K562 (cell line): ENCODE data around the gene CISTR. TPM values are rescaled to one million over a fixed set of nuclear protein-coding genes. Genes with fewer than 3 reads are reported as not detected.

Source experiments
- ATAC-seq: fragments of 200-7000 bp; cut with Tn5 transposase; 3 replicates; pipeline ENCODE4 v1.9.1; 2020; ENCODE audit warnings: moderate library complexity
- BruUV-seq: library from RNA; stranded (reverse); fragments of 400-500 nt; replicated peaks from 2 replicates; lab custom pipeline; 2021; lab: Mats Ljungman, UMichigan
- CTCF ChIA-PET: fragments of 300-600 bp; formaldehyde crosslinking; extraction: SDS; loops from one replicate; lab custom pipeline; 2021; ENCODE audit warnings: low intra/inter-chr PET ratio; lab: Yijun Ruan, JAX
- POLR2A ChIA-PET: fragments of 300-600, 350-650 bp; sonication (Branson Sonifier 250); formaldehyde crosslinking; extraction: SDS; loops from one replicate; lab custom pipeline; 2021; ENCODE audit warnings: antibody characterized with exemption, inconsistent platforms; lab: Yijun Ruan, JAX
- DNase-seq, 4 experiments: peaks; one replicate each; pipeline versions ENCODE4 v3.0.0 to v3.0.0-alpha.2; 2011 to 2018; ENCODE audit warnings: low spot score in 3 of 4, mixed read lengths in 3 of 4; ENCODE audit errors: extremely low read depth in 1 of 4
- FAIRE-seq: peaks from 2 replicates; lab custom pipeline; 2011; peaks lifted over from hg19 to GRCh38; lab: Jason Lieb, UNC
- H2AFZ ChIP-seq: 2 replicates; pipeline ENCODE4 v1.6.0; 2011; ENCODE audit warnings: low read depth, low read length, control low read depth, inconsistent platforms
- H3K27ac ChIP-seq: fragments of 200-600 bp; 3 replicates; pipeline ENCODE4 v1.8.0; 2011; ENCODE audit warnings: low read depth, mild to moderate bottlenecking, control low read depth, inconsistent platforms, low read length, moderate library complexity, mixed read lengths; ENCODE audit errors: extremely low read depth
- H3K27me3 ChIP-seq, 2 experiments: fragments of 300-600 bp in 1 of 2; 2 replicates in 1 of 2; 3 replicates in 1 of 2; pipeline versions ENCODE4 v1.6.0 to v1.8.0; 2011; ENCODE audit warnings: inconsistent platforms in 2 of 2, low read length in 2 of 2, mild to moderate bottlenecking in 1 of 2, mixed read lengths in 1 of 2, moderate library complexity in 1 of 2; ENCODE audit not compliant: control insufficient read depth in 2 of 2, insufficient read depth in 2 of 2
- H3K36me3 ChIP-seq: fragments of 300-600 bp; 3 replicates; pipeline ENCODE4 v1.8.0; 2011; ENCODE audit warnings: mild to moderate bottlenecking, low read length, inconsistent platforms; ENCODE audit not compliant: control insufficient read depth, insufficient read depth
- H3K4me1 ChIP-seq, 2 experiments: fragments of 200-600 bp in 1 of 2; replicated peaks in 1 of 2; 2 replicates in 1 of 2; 3 replicates in 1 of 2; pipeline versions ENCODE4 v1.5.1 to v1.8.0; 2011; ENCODE audit warnings: inconsistent platforms in 2 of 2, low read length in 2 of 2, mild to moderate bottlenecking in 1 of 2, mixed read lengths in 1 of 2, moderate library complexity in 1 of 2; ENCODE audit not compliant: control insufficient read depth in 2 of 2, insufficient read depth in 2 of 2
- H3K4me2 ChIP-seq: 2 replicates; pipeline ENCODE4 v1.6.1; 2011; ENCODE audit warnings: low read length, control low read depth, inconsistent platforms, mixed read lengths; ENCODE audit not compliant: insufficient read depth
- H3K4me3 ChIP-seq: fragments of 200-600 bp; sonication (generic), shearing (Covaris generic); 2 replicates; pipeline ENCODE4 v1.5.1; 2016; ENCODE audit warnings: control low read depth, inconsistent platforms
- H3K79me2 ChIP-seq: fragments of 200-600 bp; 3 replicates; pipeline ENCODE4 v1.8.0; 2011; ENCODE audit warnings: low read length, inconsistent platforms; ENCODE audit not compliant: control insufficient read depth, insufficient read depth
- H3K9ac ChIP-seq, 2 experiments: 2 replicates each; pipeline versions ENCODE4 v1.6.0 to v1.6.1; 2011; ENCODE audit warnings: low read depth in 2 of 2, low read length in 2 of 2, control low read depth in 1 of 2, inconsistent platforms in 1 of 2, mild to moderate bottlenecking in 1 of 2, mixed read lengths in 1 of 2; ENCODE audit not compliant: insufficient read depth in 1 of 2
- H3K9me1 ChIP-seq: one replicate; pipeline ENCODE4 v1.6.0; 2011; ENCODE audit warnings: inconsistent platforms, mild to moderate bottlenecking, low read length, moderate library complexity; ENCODE audit not compliant: control insufficient read depth, insufficient read depth
- H3K9me3 ChIP-seq: replicated peaks from 2 replicates; pipeline ENCODE4 v1.5.1; 2011; ENCODE audit warnings: low read depth, low read length, inconsistent platforms; ENCODE audit not compliant: control insufficient read depth, insufficient read depth
- H4K20me1 ChIP-seq: replicated peaks from 2 replicates; pipeline ENCODE4 v1.6.1; 2011; ENCODE audit warnings: low read length, inconsistent platforms, mixed read lengths; ENCODE audit not compliant: control insufficient read depth, insufficient read depth
- ARID3A ChIP-seq: IDR thresholded peaks from 2 replicates; pipeline ENCODE4 v1.6.1; 2012; ENCODE audit warnings: low read depth, low read length, improper control_type of control experiment, borderline replicate concordance
- CTCF ChIP-seq, 3 experiments: IDR thresholded peaks in 2 of 3; conservative IDR thresholded peaks in 1 of 3; 2 replicates each; pipeline ENCODE4 v1.5.1; 2011 to 2012; ENCODE audit warnings: low read length in 3 of 3, mild to moderate bottlenecking in 3 of 3, control low read depth in 2 of 3, improper control_type of control experiment in 1 of 3, inconsistent platforms in 1 of 3, low read depth in 1 of 3, mixed read lengths in 1 of 3, moderate library complexity in 1 of 3; ENCODE audit not compliant: insufficient read depth in 2 of 3
- FOXP4 ChIP-seq: sonication (generic); formaldehyde crosslinking; IDR thresholded peaks from 2 replicates; pipeline ENCODE4 v1.8.0; 2022; ENCODE audit warnings: mild to moderate bottlenecking, missing genetic modification reagents, borderline replicate concordance
- MBD2 ChIP-seq: sonication (generic); IDR thresholded peaks from 2 replicates; pipeline ENCODE4 v1.6.1; 2016; ENCODE audit warnings: low read depth, borderline replicate concordance
- MED1 ChIP-seq: sonication (generic); formaldehyde crosslinking; IDR thresholded peaks from 2 replicates; pipeline ENCODE4 v1.8.1; 2023; ENCODE audit warnings: missing genetic modification reagents, borderline replicate concordance
- NFXL1 ChIP-seq: fragments of 450-650 bp; formaldehyde crosslinking; IDR thresholded peaks from 2 replicates; pipeline ENCODE4 v1.4.0; 2021; ENCODE audit warnings: mild to moderate bottlenecking
- RBM34 ChIP-seq: fragments of 200-400 bp; formaldehyde crosslinking; IDR thresholded peaks from 2 replicates; pipeline ENCODE4 v1.6.1; 2018; ENCODE audit warnings: low read length, borderline replicate concordance; ENCODE audit not compliant: insufficient read depth
- RFX5 ChIP-seq: IDR thresholded peaks from 2 replicates; pipeline ENCODE4 v1.6.1; 2011; ENCODE audit warnings: low read depth, mild to moderate bottlenecking, improper control_type of control experiment, low read length
- SAP30 ChIP-seq: fragments of 200-600 bp; sonication (generic); IDR thresholded peaks from 2 replicates; pipeline ENCODE4 v1.6.1; 2012; ENCODE audit warnings: borderline replicate concordance, low read depth, mild to moderate bottlenecking, moderate library complexity, low read length, control low read depth, inconsistent platforms; ENCODE audit not compliant: insufficient read depth, poor library complexity, severe bottlenecking
- SMAD3 ChIP-seq: fragments of 450-650 bp; formaldehyde crosslinking; conservative IDR thresholded peaks from 2 replicates; pipeline ENCODE4 v1.4.0; 2020; ENCODE audit warnings: mild to moderate bottlenecking
- STAT5A ChIP-seq: IDR thresholded peaks from 2 replicates; pipeline ENCODE4 v1.6.1; 2012; ENCODE audit warnings: low read length, inconsistent platforms, borderline replicate concordance
- TFAM ChIP-seq: fragments of 250-450 bp; sonication (Bioruptor Pico); conservative IDR thresholded peaks from 2 replicates; pipeline ENCODE4 v1.5.0; 2021; ENCODE audit warnings: mild to moderate bottlenecking, moderate library complexity
- XRCC4 ChIP-seq: IDR thresholded peaks from one replicate; pipeline ENCODE4 v1.6.1; 2011; ENCODE audit not compliant: insufficient read depth, insufficient read length; ENCODE audit errors: extremely low read depth
- ZBTB8A ChIP-seq: fragments of 450-650 bp; IDR thresholded peaks from 2 replicates; pipeline ENCODE4 v1.6.1; 2018; ENCODE audit warnings: mild to moderate bottlenecking, moderate library complexity; ENCODE audit not compliant: partially characterized antibody
- ZNF347 ChIP-seq: fragments of 450-650 bp; formaldehyde crosslinking; IDR thresholded peaks from 2 replicates; pipeline ENCODE4 v1.4.0; 2020; ENCODE audit warnings: low read depth, mild to moderate bottlenecking, moderate library complexity
- ZNF551 ChIP-seq: fragments of 250-450 bp; sonication (Bioruptor Pico); IDR thresholded peaks from 2 replicates; pipeline ENCODE4 v1.5.0; 2021; ENCODE audit warnings: mild to moderate bottlenecking, moderate library complexity
- WGBS: fragments of 100-300 bp; shearing (Covaris generic); methylation state at CpG from one replicate; pipeline ENCODE4 v1.1.6; 2016; ENCODE audit warnings: low coverage, mixed read lengths; ENCODE audit not compliant: insufficient coverage; ENCODE audit errors: missing lambda C conversion rate; 5-methylcytosine and 5-hydroxymethylcytosine counted together
- in situ Hi-C: fragments of 300-500 bp; cut with MboI; formaldehyde crosslinking; loops from 4 replicates; pipeline ENCODE4 v1.15.0; 2018; ENCODE audit warnings: inconsistent platforms, mixed read lengths
- intact Hi-C: fragments of 100-400 bp; cut with micrococcal nuclease; formaldehyde crosslinking; loops from 2 replicates; pipeline ENCODE4 v1.14.2; 2022
- polyA plus RNA-seq, 8 experiments: library from polyadenylated mRNA; depleted of rRNA in 4 of 8; stranded (reverse) in 5 of 8; unstranded in 3 of 8; fragments of >200 nt; fragmentation: Nextera tagmentation in 2 of 8; fragmentation: Illumina TruSeq in 1 of 8; extraction: Ambion mirVana in 2 of 8; extraction: Trizol in 1 of 8; gene quantifications; 2 replicates each; pipeline versions ENCODE4 v1.2.1 to v1.2.3, GENCODE V29; 2011 to 2014; ENCODE audit warnings: inconsistent platforms in 1 of 8, missing spikeins in 1 of 8
- total RNA-seq, 7 experiments: library from RNA; depleted of rRNA in 6 of 7; stranded (reverse); fragments of >200 nt in 6 of 7; fragmentation: Illumina TruSeq in 2 of 7; extraction: Trizol in 2 of 7; gene quantifications; 2 replicates each; pipeline versions ENCODE4 v1.2.1 to v1.2.3, GENCODE V29; 2011 to 2021; ENCODE audit warnings: low replicate concordance in 1 of 7

The CISTR gene
- total and polyA plus RNA-seq, 9 of the 15 experiments (the other 6 are each of a cell fraction or from before 2014, with no cell fraction given) = not detected

- CTCF ChIA-PET = no interaction called here
- Histone ChIP-seq H3K9ac (no peak overlapping the region), H3K4me2 (no peak overlapping the region), H3K36me3 (no peaks in the 10 kb centered on the region), H3K9me3 (no peaks in the 10 kb centered on the region), H4K20me1 (peaks cover 13% of the 10 kb centered on the region; the same call in 1 of the 2 replicates), H3K4me3 (no peak overlapping the region), H3K27ac (no peak overlapping the region), H3K4me1 (no peaks in the 10 kb centered on the region), H2AFZ (no peak overlapping the region), H3K79me2 (no peaks in the 10 kb centered on the region), H3K27me3 (peaks cover 15 to 57% of the 10 kb centered on the region in 2 experiments), H3K9me1 (no peaks in the 10 kb centered on the region)
- 10% methylated on average over 4 of the region's 4 CpGs for WGBS
- no TSS peak for BruUV-seq
- POLR2A ChIA-PET = interaction anchor here (0.6 to 1.4 kb wide), 4 partner anchors 11 to 1330 kb away, joined by 3 to 5 read pairs (median 4); partner anchors contain the start of genes CALCOCO1 and CSAD
- in situ Hi-C loops = no loop called here
- DNase-seq (no peak), ATAC-seq (no peak), FAIRE-seq (no peak)
- intact Hi-C loops = no loop called here
- TF ChIP-seq ZNF551 (CRISPR knock-in tag) = no peak
- TF ChIP-seq SMAD3 = no peak
- TF ChIP-seq MBD2 = no peak
- TF ChIP-seq RFX5 = no peak
- no peak for TF ChIP-seq ARID3A
- TF ChIP-seq FOXP4 = no peak
- TF ChIP-seq CTCF (IDR thresholded peaks at IDR 0.05 in 2 of 3, conservative IDR thresholded peaks at IDR 0.05 in 1 of 3; ENCODE audit: insufficient read depth in 2 of 3, low read depth in 1 of 3, low read length in 3 of 3) = no peak
- TF ChIP-seq STAT5A = no peak
- no peak for TF ChIP-seq ZBTB8A
- no peak for TF ChIP-seq ZNF347 (CRISPR knock-in tag)
- TF ChIP-seq XRCC4 = no peak
- TF ChIP-seq NFXL1 (CRISPR knock-in tag) = no peak
- no peak for TF ChIP-seq MED1 (CRISPR knock-in tag)
- TF ChIP-seq TFAM (CRISPR knock-in tag) = no peak
- no peak for TF ChIP-seq SAP30
- no peak for TF ChIP-seq RBM34
These were observed 37.8 kb downstream of the CISTR start for GRCh38 chr12:53714004-53714403.
